ENCODE results near the gene ARSK. TPM values are rescaled to one million over a fixed set of nuclear protein-coding genes. Genes with fewer than 3 reads are reported as not detected.

The ARSK gene
- total RNA-seq, 4 donors from 2014 or later: 2.0 to 4.9 (median 3.6) TPM

- no peaks in the 10 kb centered on the region for H3K9me3 ChIP-seq
- H3K36me3 ChIP-seq: peaks cover 0 to 100% (median 7%) of the 10 kb centered on the region in 3 donors
- TF ChIP-seq CTCF (IDR thresholded peaks at IDR 0.05) (no peak), POLR2A (IDR thresholded peaks at IDR 0.05) (no peak)
- DNase-seq: no peak
- intact Hi-C loops (cut with DNase I): no loop called here
- H3K4me1 ChIP-seq: no peaks in the 10 kb centered on the region
- 63 to 84% methylated on average over 1 of the region's 1 CpG for WGBS, 2 donors
- H3K4me3 ChIP-seq: no peak overlapping the region
- no peaks in the 10 kb centered on the region for H3K27me3 ChIP-seq
- no peak overlapping the region for H3K27ac ChIP-seq
Measured at GRCh38 chr5:95519151-95519550, 35.8 kb upstream of the ARSK start.

- peaks cover 0 to 100% (median 7%) of the 10 kb centered on the region in 3 donors for H3K36me3 ChIP-seq
- no peak for DNase-seq
- H3K9me3 ChIP-seq: no peaks in the 10 kb centered on the region
- TF ChIP-seq CTCF (IDR thresholded peaks at IDR 0.05) (no peak), POLR2A (IDR thresholded peaks at IDR 0.05) (no peak)
- H3K27me3 ChIP-seq: no peaks in the 10 kb centered on the region
- WGBS, 2 donors: 89 to 100% methylated on average over 1 of the region's 1 CpG
- no peak overlapping the region for H3K27ac ChIP-seq
- intact Hi-C loops (cut with DNase I): no loop called here
- no peak overlapping the region for H3K4me3 ChIP-seq
- no peaks in the 10 kb centered on the region for H3K4me1 ChIP-seq
Measured at GRCh38 chr5:95519681-95520080, 35.2 kb upstream of the ARSK start.

- Histone ChIP-seq H3K4me1 (no peaks in the 10 kb centered on the region), H3K27ac (no peak overlapping the region), H3K36me3 (peaks cover 0 to 100% (median 7%) of the 10 kb centered on the region in 3 donors), H3K9me3 (no peaks in the 10 kb centered on the region), H3K27me3 (no peaks in the 10 kb centered on the region), H3K4me3 (no peak overlapping the region)
- DNase-seq: no peak
- 81 to 92% methylated on average over 1 of the region's 1 CpG for WGBS, 2 donors
- TF ChIP-seq CTCF (IDR thresholded peaks at IDR 0.05): no peak
- intact Hi-C loops (cut with DNase I): no loop called here
Measured at GRCh38 chr5:95520206-95520605, 34.7 kb upstream of the ARSK start.

GRCh38 chr5:95524423-95524822 is 30.5 kb upstream of the ARSK start:
- DNase-seq: no peak
- intact Hi-C loops (cut with DNase I): no loop called here
- H3K4me1 ChIP-seq: no peaks in the 10 kb centered on the region
- no peaks in the 10 kb centered on the region for H3K9me3 ChIP-seq
- TF ChIP-seq CTCF (IDR thresholded peaks at IDR 0.05) (no peak), POLR2A (IDR thresholded peaks at IDR 0.05) (no peak)
- H3K4me3 ChIP-seq: no peak overlapping the region
- H3K36me3 ChIP-seq: peaks cover 0 to 98% (median 3%) of the 10 kb centered on the region in 3 donors
- WGBS, 2 donors: 85 to 90% methylated on average over 2 of the region's 2 CpGs
- H3K27me3 ChIP-seq: no peaks in the 10 kb centered on the region
- H3K27ac ChIP-seq: no peak overlapping the region

DNA sequence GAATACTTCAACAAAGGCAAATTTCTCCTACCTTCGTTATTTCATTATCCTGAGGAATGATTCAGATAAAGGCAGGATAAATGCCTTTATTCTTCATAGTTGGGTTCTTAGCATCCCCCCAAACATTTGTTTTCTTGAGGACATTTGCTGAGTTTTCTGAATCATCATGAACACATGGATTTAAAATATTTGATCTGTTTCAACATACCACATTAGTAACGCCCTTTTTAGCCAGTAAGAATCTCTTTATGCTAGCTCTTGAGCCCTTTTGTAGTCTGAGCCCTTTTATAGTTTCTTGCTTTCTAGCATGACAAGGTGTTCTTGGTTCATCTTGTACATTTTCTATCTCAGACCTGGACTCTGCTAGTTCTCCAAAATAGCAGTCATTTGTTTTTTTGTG is 28.0 kb upstream of the ARSK start:
- WGBS, 2 donors: 92 to 95% methylated on average over 2 of the region's 2 CpGs
- intact Hi-C loops (cut with DNase I): no loop called here
- H3K27me3 ChIP-seq: no peaks in the 10 kb centered on the region
- H3K4me3 ChIP-seq: no peak overlapping the region
- TF ChIP-seq POLR2A (IDR thresholded peaks at IDR 0.05): no peak
- TF ChIP-seq CTCF (IDR thresholded peaks at IDR 0.05): no peak
- H3K27ac ChIP-seq: no peak overlapping the region
- no peaks in the 10 kb centered on the region for H3K4me1 ChIP-seq
- H3K9me3 ChIP-seq: no peaks in the 10 kb centered on the region
- peaks cover 0 to 96% (median 0%) of the 10 kb centered on the region in 3 donors for H3K36me3 ChIP-seq
- DNase-seq: no peak
